ENCODE measurements around the gene PDE4C. TPM values are rescaled to one million over a fixed set of nuclear protein-coding genes. Genes with fewer than 3 reads are reported as not detected.

Gene PDE4C
- total RNA-seq = under 1 TPM in 1 of 2 donors, not detected in 1; 0.31 TPM
- 0 to 0.90 reads per million in 2 donors for total RNA-seq

DNA sequence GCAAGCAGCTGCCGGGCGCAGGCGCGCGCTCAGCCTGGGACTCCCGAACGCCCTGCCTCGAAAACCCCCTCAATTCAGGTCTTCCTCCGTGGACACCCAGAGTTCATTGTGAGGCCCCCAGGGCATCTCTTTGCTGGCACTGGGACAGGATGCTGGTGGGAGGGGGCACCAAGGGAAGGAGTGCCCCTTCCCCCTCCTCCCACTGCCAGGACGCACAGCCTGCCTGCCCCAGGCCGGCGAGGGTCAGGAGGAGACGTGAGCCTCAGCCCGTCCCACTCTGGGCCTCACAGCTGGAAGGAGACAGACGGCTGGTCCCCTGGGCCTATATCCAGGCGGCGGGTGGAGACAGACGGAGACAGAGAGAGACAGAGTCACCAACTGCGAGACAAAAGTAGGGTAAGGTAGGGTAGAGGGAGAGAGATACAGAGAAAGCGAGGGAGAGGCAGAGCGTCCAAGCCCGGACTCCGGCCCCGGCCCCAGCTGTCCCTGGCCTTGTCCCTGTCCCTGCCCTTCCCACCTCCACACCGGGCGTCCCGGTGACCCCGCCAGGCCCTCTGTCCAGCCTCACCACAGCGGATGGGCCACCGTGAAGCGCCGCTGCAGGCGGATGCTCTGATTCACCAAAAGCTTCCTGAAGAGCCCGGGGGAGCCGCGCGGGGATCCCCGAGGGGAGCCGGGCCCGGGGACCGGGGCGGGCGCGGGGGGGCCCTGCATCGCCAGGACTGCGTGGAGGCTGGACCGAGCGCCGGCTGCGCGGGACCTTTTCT is at the start of gene PDE4C:
TSS of gene PDE4C (minus strand) at position 737 of the 767 bp plus-strand sequence. CDS start at position 714, 23 bp downstream.
- Mint-ChIP-seq H3K27ac (no peak within 1 kb of the TSS), H3K4me3 (peak within 1 kb of the TSS; percentile 91), H3K4me1 (peaks cover 15% of the 10 kb centered on the region), H3K27me3 (peaks cover 70% of the 10 kb centered on the region), H3K36me3 (ENCODE audit: low read depth) (peaks cover 3% of the 10 kb centered on the region)
- ATAC-seq (no peak), DNase-seq (no peak)
- no peaks in the 10 kb centered on the region for H3K9me3 ChIP-seq (ENCODE audit: control insufficient read depth, low read length, poor library complexity, severe bottlenecking)

DNA sequence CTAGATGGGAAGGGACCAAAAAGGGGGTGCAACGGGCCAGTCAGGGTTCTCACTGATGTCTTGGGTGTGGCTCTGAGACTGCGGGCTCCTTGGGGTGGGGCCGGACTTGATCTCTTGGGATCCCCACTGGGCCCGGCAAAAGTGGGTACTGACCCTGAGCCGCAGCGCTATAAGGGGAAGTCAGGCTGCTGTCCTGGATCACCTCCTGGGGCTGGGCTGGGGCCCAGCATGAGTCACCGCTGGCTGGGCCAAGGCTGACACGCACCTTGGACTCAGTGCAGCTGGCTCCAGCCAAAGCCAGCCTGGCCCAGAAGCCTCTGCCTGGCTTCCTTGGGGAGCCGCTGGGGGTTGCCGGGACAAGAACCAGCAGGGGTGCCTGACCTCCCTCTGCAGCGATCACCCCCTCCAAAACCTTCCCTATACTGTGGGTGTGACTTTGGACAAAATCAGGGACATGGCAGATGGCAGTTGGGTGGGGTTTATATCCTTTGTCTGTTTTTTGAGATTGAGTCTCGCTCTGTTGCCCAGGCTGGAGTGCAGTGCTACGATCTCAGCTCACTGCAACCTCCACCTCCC is 48.6 kb upstream of the PDE4C start:
- peak; percentile 3 for ATAC-seq
- Mint-ChIP-seq H3K4me1 (peaks cover 35% of the 10 kb centered on the region), H3K36me3 (ENCODE audit: low read depth) (peaks cover 6% of the 10 kb centered on the region), H3K4me3 (peak overlapping the region; percentile 68), H3K27ac (peak overlapping the region; percentile 99), H3K27me3 (no peaks in the 10 kb centered on the region)
- no peak for DNase-seq
- no peaks in the 10 kb centered on the region for H3K9me3 ChIP-seq (ENCODE audit: control insufficient read depth, low read length, poor library complexity, severe bottlenecking)

DNA sequence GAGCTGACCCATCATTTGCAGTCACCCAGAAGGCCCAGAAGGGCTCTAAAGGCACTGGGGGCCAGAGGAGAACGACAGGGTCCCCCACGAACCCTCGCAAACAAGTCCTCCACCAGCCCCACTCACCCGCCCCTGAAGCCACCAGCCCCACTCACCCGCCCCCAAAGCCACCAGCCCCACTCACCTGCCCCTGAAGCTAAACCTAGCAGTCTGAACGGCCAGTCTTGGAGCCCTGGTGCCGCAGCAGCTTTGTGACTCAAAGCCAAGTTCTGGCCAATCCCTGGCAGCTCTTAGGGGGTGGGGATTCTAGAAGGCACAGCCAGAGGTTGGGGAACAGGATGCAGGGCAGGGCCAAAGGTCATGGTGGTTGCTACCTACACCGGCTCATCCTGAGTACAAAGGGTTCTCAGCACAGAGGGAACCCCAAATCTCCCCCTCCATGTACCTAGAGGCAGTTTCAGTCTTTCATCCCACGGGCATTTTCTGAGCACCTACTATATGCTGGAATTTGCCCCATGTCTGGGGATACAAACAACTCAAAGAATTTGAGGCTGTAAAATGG is 48.1 kb upstream of the PDE4C start, which contains the start of gene IQCN:
TSS of gene IQCN (minus strand) at position 234 of the 562 bp plus-strand sequence. CDS start 4,974 bp downstream, outside the sequence.
- ATAC-seq = peak; percentile 32

DNA sequence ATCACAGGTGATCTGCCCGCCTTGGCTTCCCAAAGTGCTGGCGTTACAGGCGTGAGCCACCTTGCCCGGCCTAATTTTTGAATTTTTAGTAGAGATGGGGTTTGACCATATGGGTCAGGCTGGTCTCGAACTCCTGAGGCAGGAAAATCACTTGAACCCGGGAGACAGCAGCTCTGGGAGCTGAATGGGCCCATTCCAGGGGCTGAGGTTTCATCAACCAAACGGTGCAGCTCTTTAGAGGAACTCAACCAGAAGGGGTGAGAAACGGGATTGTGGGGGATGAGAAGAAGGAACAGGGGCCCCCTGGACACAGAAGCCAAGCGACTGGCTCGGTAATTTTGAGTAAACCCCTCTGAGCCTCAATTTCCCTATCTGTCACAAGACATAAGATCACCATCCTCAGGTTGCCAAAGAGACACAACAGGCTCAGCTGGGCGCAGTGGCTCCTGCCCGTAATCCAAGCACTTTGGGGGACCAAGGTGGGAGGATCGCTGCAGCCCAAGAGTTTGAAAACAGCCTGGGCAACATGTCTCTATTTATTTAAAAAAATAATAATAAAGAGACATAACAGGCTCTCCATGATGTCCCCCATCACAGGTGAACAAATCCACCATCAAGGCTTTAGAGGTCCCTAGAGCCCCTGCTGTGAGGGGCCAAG is 47.5 kb upstream of the PDE4C start:
- no peaks in the 10 kb centered on the region for H3K9me3 ChIP-seq (ENCODE audit: control insufficient read depth, low read length, poor library complexity, severe bottlenecking)
- Mint-ChIP-seq H3K4me3 (peak overlapping the region; percentile 82), H3K27me3 (no peaks in the 10 kb centered on the region), H3K36me3 (ENCODE audit: low read depth) (peaks cover 2% of the 10 kb centered on the region), H3K27ac (peak overlapping the region; percentile 99), H3K4me1 (peaks cover 28% of the 10 kb centered on the region)
- ATAC-seq (no peak), DNase-seq (no peak)

More for the DNA sequence above, 48.1 kb upstream of the PDE4C start, which contains the start of gene IQCN:
- H3K4me1 Mint-ChIP-seq = peaks cover 29% of the 10 kb centered on the region
- H3K4me3 Mint-ChIP-seq = peak within 1 kb of the TSS; percentile 82
- H3K27ac Mint-ChIP-seq = peak within 1 kb of the TSS; percentile 99
- no peaks in the 10 kb centered on the region for H3K27me3 Mint-ChIP-seq
- H3K9me3 ChIP-seq (ENCODE audit: control insufficient read depth, low read length, poor library complexity, severe bottlenecking) = no peaks in the 10 kb centered on the region
- no peak for DNase-seq
- peaks cover under 1% of the 10 kb centered on the region for H3K36me3 Mint-ChIP-seq (ENCODE audit: low read depth)

DNA sequence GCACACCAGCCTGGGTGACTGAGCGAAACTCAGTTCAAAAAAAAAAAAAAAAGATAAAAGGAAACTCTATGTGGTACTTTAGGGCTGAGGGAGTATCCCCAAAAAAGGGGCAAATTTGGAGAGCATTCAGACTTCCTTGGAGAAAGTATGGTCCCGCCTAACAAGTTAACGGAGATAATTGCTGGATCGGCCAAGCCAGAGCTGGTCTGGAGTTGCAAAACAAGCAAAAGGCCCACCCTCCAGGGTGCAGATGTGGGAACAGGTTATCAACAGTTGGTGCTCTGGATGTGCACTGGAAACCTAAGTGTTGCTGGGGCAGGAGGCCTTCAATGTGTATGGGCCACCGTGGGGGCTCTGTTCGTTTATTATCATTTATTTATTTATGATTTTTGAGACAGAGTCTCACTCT is 45.2 kb upstream of the PDE4C start:
- H3K9me3 ChIP-seq (ENCODE audit: control insufficient read depth, low read length, poor library complexity, severe bottlenecking) = no peaks in the 10 kb centered on the region
- Mint-ChIP-seq H3K27me3 (no peaks in the 10 kb centered on the region), H3K36me3 (ENCODE audit: low read depth) (peaks cover 4% of the 10 kb centered on the region), H3K4me3 (peak overlapping the region; percentile 49), H3K4me1 (peaks cover 25% of the 10 kb centered on the region), H3K27ac (peak overlapping the region; percentile 99)
- peak; percentile 11 for ATAC-seq
- DNase-seq = no peak

DNA sequence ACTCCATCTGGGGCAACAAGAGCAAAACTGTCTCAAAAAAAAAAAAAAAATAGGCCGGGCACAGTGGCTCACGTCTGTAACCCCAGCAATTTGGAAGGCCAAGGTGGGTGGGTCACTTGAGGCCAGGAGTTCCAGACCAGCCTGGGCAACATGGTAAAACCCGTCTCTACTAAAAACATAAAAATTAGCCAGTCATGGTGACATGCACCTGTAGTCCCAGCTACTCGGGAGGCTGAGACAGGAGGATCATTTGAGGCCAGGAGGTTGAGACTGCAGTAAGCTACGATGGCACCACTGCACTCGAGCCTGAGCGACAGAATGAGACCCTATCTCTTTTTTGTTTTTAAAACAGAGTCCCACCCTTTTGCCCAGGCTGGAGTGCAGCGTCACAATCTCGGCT is 44.1 kb upstream of the PDE4C start:
- ATAC-seq = no peak

DNA sequence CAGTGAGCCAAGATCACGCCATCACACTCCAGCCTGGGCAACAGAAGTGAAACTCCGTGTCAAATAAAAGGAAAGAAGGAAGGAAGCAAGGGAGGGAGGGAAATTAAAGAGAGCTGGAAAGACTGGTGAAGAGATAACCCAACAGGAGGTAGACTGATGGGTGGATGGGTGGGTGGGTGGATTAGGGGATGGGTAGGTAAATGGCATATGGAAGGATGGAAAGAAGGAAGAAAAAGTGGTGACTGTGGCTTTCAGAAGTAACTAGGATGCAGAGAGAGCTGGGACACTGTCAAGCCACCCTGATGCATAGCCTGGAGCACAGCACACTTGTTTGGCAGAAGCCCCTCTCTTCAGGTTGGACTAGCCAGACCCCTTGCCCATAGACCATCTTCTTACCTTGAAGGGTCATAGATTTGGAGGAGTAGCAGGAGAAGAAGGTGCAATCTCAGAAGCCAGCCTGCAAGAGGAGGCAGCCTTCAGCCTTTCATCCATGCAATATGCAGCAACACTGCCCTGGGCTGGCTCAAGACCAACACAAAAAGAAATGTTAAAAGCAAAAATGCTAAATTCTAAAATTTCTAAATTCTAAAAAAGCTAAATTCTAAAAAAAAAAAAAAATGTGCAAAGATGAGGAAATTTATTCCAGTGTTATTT is 43.0 kb upstream of the PDE4C start:
- H3K27ac Mint-ChIP-seq = no peak overlapping the region

More for the DNA sequence above, 44.1 kb upstream of the PDE4C start:
- H3K27me3 Mint-ChIP-seq = no peaks in the 10 kb centered on the region
- peak overlapping the region; percentile 99 for H3K27ac Mint-ChIP-seq
- peaks cover 4% of the 10 kb centered on the region for H3K36me3 Mint-ChIP-seq (ENCODE audit: low read depth)
- peaks cover 29% of the 10 kb centered on the region for H3K4me1 Mint-ChIP-seq
- no peak for DNase-seq
- H3K4me3 Mint-ChIP-seq = no peak overlapping the region
- H3K9me3 ChIP-seq (ENCODE audit: control insufficient read depth, low read length, poor library complexity, severe bottlenecking) = no peaks in the 10 kb centered on the region

DNA sequence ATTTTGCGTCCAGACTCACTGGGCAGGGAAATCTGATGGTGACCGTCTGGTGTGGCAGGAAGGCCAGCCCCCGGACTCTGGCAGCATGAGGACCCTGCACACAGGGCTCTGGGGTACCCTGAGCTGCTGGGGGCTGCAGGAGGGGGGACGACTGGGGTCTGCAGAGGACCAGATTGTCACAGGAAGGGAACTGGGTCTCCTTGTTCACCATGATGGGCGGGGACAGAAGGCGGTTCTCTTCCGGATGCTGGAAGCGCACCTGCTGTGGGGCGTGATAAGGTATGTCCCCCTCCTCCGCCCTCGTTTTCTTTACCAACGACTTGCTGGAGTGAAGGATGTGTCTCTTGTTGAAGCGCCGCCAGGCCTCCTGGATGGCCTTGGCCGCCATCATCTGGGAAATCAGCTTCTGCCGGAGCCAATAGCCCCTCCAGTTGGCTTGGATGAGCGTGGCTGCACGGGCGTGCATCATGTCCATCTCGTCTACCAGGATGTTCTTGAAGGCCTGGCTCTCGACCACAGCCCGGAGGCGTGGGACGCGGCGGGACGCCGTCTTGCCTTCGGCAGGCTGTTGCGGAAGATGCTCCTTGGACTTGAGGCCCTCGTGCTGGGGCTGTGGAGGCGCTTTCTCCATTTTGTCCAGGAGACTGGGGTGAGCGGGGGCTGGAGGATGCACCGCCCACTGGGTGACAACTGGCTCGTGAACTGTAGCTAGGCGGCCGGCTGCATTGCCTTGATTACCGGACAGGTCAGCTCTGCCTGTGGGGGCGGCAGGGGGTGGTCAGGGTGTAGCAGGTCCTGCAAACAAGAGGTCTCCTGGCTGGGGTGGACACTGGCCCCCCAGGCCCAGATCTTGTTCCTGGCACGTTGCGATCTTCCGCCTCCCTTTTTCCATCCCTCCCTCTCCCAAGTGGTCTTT is 40.8 kb upstream of the PDE4C start:
- ATAC-seq = no peak
- H3K36me3 Mint-ChIP-seq (ENCODE audit: low read depth) = peaks cover 4% of the 10 kb centered on the region
- no peaks in the 10 kb centered on the region for H3K9me3 ChIP-seq (ENCODE audit: control insufficient read depth, low read length, poor library complexity, severe bottlenecking)
- H3K4me3 Mint-ChIP-seq = peak overlapping the region; percentile 64
- peaks cover 12% of the 10 kb centered on the region for H3K4me1 Mint-ChIP-seq
- no peaks in the 10 kb centered on the region for H3K27me3 Mint-ChIP-seq
- H3K27ac Mint-ChIP-seq = peak overlapping the region; percentile 85
- no peak for DNase-seq

More for the DNA sequence above, 43.0 kb upstream of the PDE4C start:
- H3K4me1 Mint-ChIP-seq = peaks cover 19% of the 10 kb centered on the region
- no peaks in the 10 kb centered on the region for H3K9me3 ChIP-seq (ENCODE audit: control insufficient read depth, low read length, poor library complexity, severe bottlenecking)
- no peak for DNase-seq
- peak overlapping the region; percentile 41 for H3K4me3 Mint-ChIP-seq
- H3K36me3 Mint-ChIP-seq (ENCODE audit: low read depth) = peaks cover 4% of the 10 kb centered on the region
- no peak for ATAC-seq
- H3K27me3 Mint-ChIP-seq = no peaks in the 10 kb centered on the region

DNA sequence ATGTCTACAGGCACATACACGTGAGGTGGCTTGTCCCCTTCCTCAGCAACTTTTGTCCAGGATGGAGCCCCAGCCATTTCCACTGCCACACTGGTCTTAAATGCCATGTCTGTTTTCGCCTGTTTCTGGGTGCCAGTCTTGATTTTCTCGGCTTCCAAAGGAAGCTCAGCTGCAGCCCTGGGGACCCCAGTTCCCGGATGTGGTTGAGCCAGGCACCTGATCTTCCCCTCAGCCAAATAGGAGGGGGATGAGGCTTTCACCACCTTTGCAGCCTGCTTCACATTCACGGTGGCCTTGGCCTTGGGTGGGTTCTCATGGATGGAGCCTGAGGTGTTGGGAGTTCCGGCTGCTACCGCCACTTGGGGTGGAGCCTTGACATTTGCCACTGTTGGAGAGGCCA is 39.3 kb upstream of the PDE4C start:
- H3K27ac Mint-ChIP-seq = no peak overlapping the region
- peaks cover 4% of the 10 kb centered on the region for H3K36me3 Mint-ChIP-seq (ENCODE audit: low read depth)

DNA sequence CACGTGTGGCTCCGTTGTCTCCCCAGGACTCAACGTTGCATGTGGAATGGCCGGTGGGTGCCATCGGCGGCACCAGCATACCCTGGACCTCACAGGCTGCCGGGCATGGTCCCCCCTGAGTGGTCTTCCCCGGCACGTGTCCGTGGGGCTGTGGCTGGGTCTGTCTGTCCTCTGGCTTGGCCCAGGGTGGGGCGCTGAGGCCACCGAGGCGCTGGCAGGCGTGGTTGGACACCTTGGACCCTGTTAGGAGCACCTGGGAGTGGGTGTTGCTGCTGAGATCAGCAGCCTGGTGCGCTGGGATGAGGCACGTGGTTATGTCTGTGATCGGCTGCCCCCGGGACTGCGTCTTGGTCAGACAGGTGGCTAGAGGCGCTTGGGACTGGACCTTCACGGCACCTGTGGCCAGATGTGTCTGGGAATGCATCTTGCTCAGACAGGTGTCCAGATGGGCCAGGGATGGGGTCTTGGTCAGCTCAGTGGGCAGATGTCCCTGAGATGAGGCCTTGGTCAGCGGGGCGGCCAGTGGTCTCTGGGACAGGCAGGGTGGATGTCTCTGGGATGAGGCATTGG is 38.8 kb upstream of the PDE4C start:
- Mint-ChIP-seq H3K27ac (peak overlapping the region; percentile 57), H3K4me3 (no peak overlapping the region), H3K27me3 (no peaks in the 10 kb centered on the region), H3K36me3 (ENCODE audit: low read depth) (peaks cover 4% of the 10 kb centered on the region), H3K4me1 (peaks cover 12% of the 10 kb centered on the region)
- DNase-seq (no peak), ATAC-seq (no peak)
- H3K9me3 ChIP-seq (ENCODE audit: control insufficient read depth, low read length, poor library complexity, severe bottlenecking) = no peaks in the 10 kb centered on the region

More for the DNA sequence above, 39.3 kb upstream of the PDE4C start:
- Mint-ChIP-seq H3K27me3 (no peaks in the 10 kb centered on the region), H3K4me3 (no peak overlapping the region), H3K4me1 (peaks cover 12% of the 10 kb centered on the region)
- ATAC-seq (no peak), DNase-seq (no peak)
- H3K9me3 ChIP-seq (ENCODE audit: control insufficient read depth, low read length, poor library complexity, severe bottlenecking) = no peaks in the 10 kb centered on the region

DNA sequence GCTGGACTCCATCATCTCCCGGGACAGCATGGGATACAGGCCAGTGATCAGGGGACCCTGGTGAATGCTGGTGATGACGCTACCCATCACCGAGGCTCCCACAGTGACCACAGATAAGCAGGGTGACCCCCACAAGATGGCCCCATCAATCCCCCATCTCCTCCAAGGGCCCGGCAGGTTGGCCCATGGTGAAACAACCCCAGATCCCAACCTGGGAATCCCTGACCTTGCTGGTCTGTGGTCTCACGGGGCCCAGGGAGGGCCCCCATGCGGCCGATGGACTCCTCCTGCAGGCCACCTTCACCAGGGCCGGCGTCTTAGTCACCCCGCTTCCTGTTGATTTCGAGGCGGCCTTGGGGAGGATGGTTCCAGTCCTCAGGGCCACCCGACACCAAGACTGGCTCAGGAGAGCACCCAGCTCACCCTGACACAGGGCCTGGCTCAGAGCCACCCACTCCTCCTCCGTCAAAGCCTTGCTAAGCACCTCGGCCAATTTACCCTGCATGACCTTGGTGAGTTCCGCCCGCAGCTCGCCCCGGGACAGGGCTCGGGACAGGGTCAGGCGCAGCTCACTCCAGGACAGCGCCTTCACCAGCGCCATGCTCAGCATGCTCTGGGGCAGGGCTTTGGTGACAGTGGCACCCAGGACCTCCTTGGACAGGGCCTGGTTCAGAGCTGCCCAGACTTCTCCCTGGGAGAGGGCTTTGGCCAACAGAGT is 38.1 kb upstream of the PDE4C start:
- peak overlapping the region; percentile 57 for H3K27ac Mint-ChIP-seq
- DNase-seq (no peak), ATAC-seq (no peak)
- H3K4me1 Mint-ChIP-seq = peaks cover 12% of the 10 kb centered on the region
- peaks cover 4% of the 10 kb centered on the region for H3K36me3 Mint-ChIP-seq (ENCODE audit: low read depth)
- no peak overlapping the region for H3K4me3 Mint-ChIP-seq
- H3K9me3 ChIP-seq (ENCODE audit: control insufficient read depth, low read length, poor library complexity, severe bottlenecking) = no peaks in the 10 kb centered on the region
- no peaks in the 10 kb centered on the region for H3K27me3 Mint-ChIP-seq

Measured in T-helper 17 cell (primary cell).